Activated T-cell treated with anti-CD3 and anti-CD28 coated beads, Interleukin-2, amount 50 U/mL, for 72 hours (primary cell): ENCODE measurements around the gene STAT4. TPM values are rescaled to one million over a fixed set of nuclear protein-coding genes. Genes with fewer than 3 reads are reported as not detected.
A peak's percentile ranks its signal among the peaks of the same experiment; 100 is the strongest.

ENCODE experiments used
- ATAC-seq, 2 donors: fragments of 150-1000 bp; cut with Tn5 transposase; replicated peaks in 1 of 2; 2 replicates each; pipeline ENCODE4 v1.10.0; 2021; ENCODE audit warnings: moderate library complexity in 2 of 2, mild to moderate bottlenecking in 1 of 2
- DNase-seq, 2 donors: peaks; one replicate each; pipeline ENCODE4 v3.0.0; 2021 to 2022; ENCODE audit warnings: mixed read lengths in 1 of 2
- H3K27ac Mint-ChIP-seq: one replicate; pipeline ENCODE4 v1.8.0; 2022; ENCODE audit warnings: mild to moderate bottlenecking, moderate library complexity, mixed read lengths
- H3K27me3 Mint-ChIP-seq: one replicate; pipeline ENCODE4 v1.8.0; 2022; ENCODE audit warnings: low read depth, mixed read lengths
- H3K36me3 Mint-ChIP-seq, 2 donors: one replicate each; pipeline ENCODE4 v1.8.0; 2022; ENCODE audit warnings: mixed read lengths in 2 of 2, mild to moderate bottlenecking in 1 of 2; ENCODE audit not compliant: insufficient read depth in 2 of 2
- H3K4me1 Mint-ChIP-seq: one replicate; pipeline ENCODE4 v1.8.0; 2022; ENCODE audit warnings: low read depth, mixed read lengths
- H3K4me3 Mint-ChIP-seq, 2 donors: one replicate each; pipeline ENCODE4 v1.8.0; 2022; ENCODE audit warnings: mild to moderate bottlenecking in 2 of 2, mixed read lengths in 2 of 2, moderate library complexity in 2 of 2
- H3K9me3 Mint-ChIP-seq, 2 donors: one replicate each; pipeline ENCODE4 v1.8.0; 2022; ENCODE audit warnings: mixed read lengths in 2 of 2
- total RNA-seq, 2 donors: library from RNA; stranded (reverse); gene quantifications; one replicate each; pipeline ENCODE4 v1.2.3, GENCODE V29; 2022

The STAT4 gene
- total RNA-seq, 2 donors from 2014 or later, result 104 to 125 TPM

GRCh38 chr2:191020742-191021381, 129.9 kb downstream of the STAT4 start:
- H3K27ac Mint-ChIP-seq, result no peak overlapping the region
- H3K4me3 Mint-ChIP-seq, result no peak overlapping the region
- DNase-seq (peak; percentile 68 to 73), ATAC-seq (peak; percentile 62 to 68)
- peaks cover 7 to 11% of the 10 kb centered on the region in 2 donors for H3K36me3 Mint-ChIP-seq
- H3K4me1 Mint-ChIP-seq, result peaks cover 53% of the 10 kb centered on the region
- H3K27me3 Mint-ChIP-seq, result no peaks in the 10 kb centered on the region
- H3K9me3 Mint-ChIP-seq, result peaks cover under 1% of the 10 kb centered on the region in 2 donors

GRCh38 chr2:191020221-191020741, 130.5 kb downstream of the STAT4 start:
- ATAC-seq (peak; percentile 69), DNase-seq (peak; percentile 95 to 97)
- Mint-ChIP-seq H3K9me3 (peaks cover 3% of the 10 kb centered on the region in 2 donors), H3K4me3 (no peak overlapping the region), H3K4me1 (peaks cover 47% of the 10 kb centered on the region), H3K27me3 (no peaks in the 10 kb centered on the region), H3K36me3 (peaks cover 8 to 13% of the 10 kb centered on the region in 2 donors), H3K27ac (no peak overlapping the region)

GRCh38 chr2:191019376-191019775, 131.4 kb downstream of the STAT4 start:
- Mint-ChIP-seq H3K36me3 (peaks cover 8 to 12% of the 10 kb centered on the region in 2 donors), H3K4me1 (peaks cover 38% of the 10 kb centered on the region), H3K9me3 (peaks cover 3% of the 10 kb centered on the region in 2 donors), H3K4me3 (peak overlapping the region in 1 of 2 donors; percentile 79), H3K27me3 (no peaks in the 10 kb centered on the region), H3K27ac (no peak overlapping the region)
- ATAC-seq (no peak), DNase-seq (no peak)

- H3K36me3 Mint-ChIP-seq, result peaks cover 8 to 12% of the 10 kb centered on the region in 2 donors
- peak; percentile 51 to 73 for DNase-seq
- peak overlapping the region in 1 of 2 donors; percentile 79 for H3K4me3 Mint-ChIP-seq
- peak in 1 of 2 donors; percentile 4 for ATAC-seq
- H3K27ac Mint-ChIP-seq, result peak overlapping the region; percentile 86
- no peaks in the 10 kb centered on the region for H3K27me3 Mint-ChIP-seq
- peaks cover 3% of the 10 kb centered on the region in 2 donors for H3K9me3 Mint-ChIP-seq
- H3K4me1 Mint-ChIP-seq, result peaks cover 36% of the 10 kb centered on the region
Observed at GRCh38 chr2:191018643-191019119, 132.1 kb downstream of the STAT4 start.

- H3K4me3 Mint-ChIP-seq, result peak overlapping the region in 1 of 2 donors; percentile 79
Observed at GRCh38 chr2:191018048-191018447, 132.7 kb downstream of the STAT4 start.

GRCh38 chr2:191015831-191016230, 135.0 kb downstream of the STAT4 start:
- no peak overlapping the region for H3K27ac Mint-ChIP-seq
- no peak for ATAC-seq
- H3K4me3 Mint-ChIP-seq, result no peak overlapping the region
- H3K4me1 Mint-ChIP-seq, result peaks cover 42% of the 10 kb centered on the region
- no peaks in the 10 kb centered on the region for H3K27me3 Mint-ChIP-seq
- peaks cover 3% of the 10 kb centered on the region in 2 donors for H3K9me3 Mint-ChIP-seq
- DNase-seq, result no peak
- H3K36me3 Mint-ChIP-seq, result peaks cover 8 to 19% of the 10 kb centered on the region in 2 donors

More at GRCh38 chr2:191018048-191018447, 132.7 kb downstream of the STAT4 start:
- Mint-ChIP-seq H3K9me3 (peaks cover 3% of the 10 kb centered on the region in 2 donors), H3K27me3 (no peaks in the 10 kb centered on the region), H3K36me3 (peaks cover 8 to 12% of the 10 kb centered on the region in 2 donors), H3K4me1 (peaks cover 36% of the 10 kb centered on the region), H3K27ac (peak overlapping the region; percentile 86)
- ATAC-seq (no peak), DNase-seq (no peak)

GRCh38 chr2:191015239-191015638, 135.6 kb downstream of the STAT4 start:
- Mint-ChIP-seq H3K36me3 (peaks cover 8 to 20% of the 10 kb centered on the region in 2 donors), H3K27me3 (no peaks in the 10 kb centered on the region), H3K4me1 (peaks cover 44% of the 10 kb centered on the region), H3K4me3 (no peak overlapping the region), H3K9me3 (peaks cover 3% of the 10 kb centered on the region in 2 donors), H3K27ac (no peak overlapping the region)
- ATAC-seq, result no peak
- DNase-seq, result peak in 1 of 2 donors; percentile 31

- peaks cover 12 to 26% of the 10 kb centered on the region in 2 donors for H3K36me3 Mint-ChIP-seq
- no peak overlapping the region for H3K4me3 Mint-ChIP-seq
- no peaks in the 10 kb centered on the region for H3K27me3 Mint-ChIP-seq
- DNase-seq, result peak in 1 of 2 donors; percentile 38
- peaks cover 48% of the 10 kb centered on the region for H3K4me1 Mint-ChIP-seq
- peak; percentile 24 to 32 for ATAC-seq
- H3K27ac Mint-ChIP-seq, result no peak overlapping the region
- peaks cover 3% of the 10 kb centered on the region in 2 donors for H3K9me3 Mint-ChIP-seq
Observed at GRCh38 chr2:191014653-191015020, 136.2 kb downstream of the STAT4 start.

- H3K4me3 Mint-ChIP-seq, result no peak within 1 kb of the TSS
- peaks cover 3% of the 10 kb centered on the region in 2 donors for H3K9me3 Mint-ChIP-seq
- peaks cover 48% of the 10 kb centered on the region for H3K4me1 Mint-ChIP-seq
- ATAC-seq (peak; percentile 82 to 83), DNase-seq (peak; percentile 97 to 99)
- H3K27ac Mint-ChIP-seq, result no peak within 1 kb of the TSS
- peaks cover 13 to 30% of the 10 kb centered on the region in 2 donors for H3K36me3 Mint-ChIP-seq
- H3K27me3 Mint-ChIP-seq, result no peaks in the 10 kb centered on the region
Observed at GRCh38 chr2:191013932-191014652, 136.7 kb downstream of the STAT4 start, which contains the start of gene STAT1. Gene STAT1 (minus strand): TSS chr2:191014171. CDS start chr2:191010003, 4,168 bp downstream.

- Mint-ChIP-seq H3K27ac (no peak overlapping the region), H3K9me3 (peaks cover 3% of the 10 kb centered on the region in 2 donors), H3K4me1 (peaks cover 47% of the 10 kb centered on the region), H3K36me3 (peaks cover 13 to 33% of the 10 kb centered on the region in 2 donors), H3K27me3 (no peaks in the 10 kb centered on the region), H3K4me3 (no peak overlapping the region)
- DNase-seq, result no peak
- ATAC-seq, result no peak
Observed at GRCh38 chr2:191013682-191013931, 137.2 kb downstream of the STAT4 start.

GRCh38 chr2:191012845-191013681, 137.7 kb downstream of the STAT4 start:
- Mint-ChIP-seq H3K4me1 (peaks cover 47% of the 10 kb centered on the region), H3K36me3 (peaks cover 17 to 39% of the 10 kb centered on the region in 2 donors), H3K27ac (no peak overlapping the region), H3K27me3 (no peaks in the 10 kb centered on the region), H3K4me3 (no peak overlapping the region), H3K9me3 (peaks cover 3% of the 10 kb centered on the region in 2 donors)
- DNase-seq, result no peak
- ATAC-seq, result no peak

- no peak overlapping the region for H3K27ac Mint-ChIP-seq
- H3K4me3 Mint-ChIP-seq, result no peak overlapping the region
- no peak for DNase-seq
- peaks cover 47% of the 10 kb centered on the region for H3K4me1 Mint-ChIP-seq
- no peak for ATAC-seq
- H3K27me3 Mint-ChIP-seq, result no peaks in the 10 kb centered on the region
- H3K9me3 Mint-ChIP-seq, result peaks cover 3% of the 10 kb centered on the region in 2 donors
- H3K36me3 Mint-ChIP-seq, result peaks cover 17 to 46% of the 10 kb centered on the region in 2 donors
Observed at GRCh38 chr2:191012346-191012745, 138.4 kb downstream of the STAT4 start.
